Parathyroid adenoma (tissue), 2 donors: ENCODE data around the gene MON2.

Source experiments
- H2AFZ ChIP-seq: fragments of 300-600 bp; sonication (generic); one replicate; pipeline ENCODE4 v1.7.0; 2017; ENCODE audit warnings: antibody characterized with exemption, mild to moderate bottlenecking
- H3K27ac ChIP-seq: fragments of 300-600 bp; sonication (generic); one replicate; pipeline ENCODE4 v1.7.0; 2017
- H3K27me3 ChIP-seq: fragments of 300-600 bp; sonication (generic); one replicate; pipeline ENCODE4 v1.7.0; 2017; ENCODE audit warnings: low read length; ENCODE audit not compliant: control insufficient read depth, insufficient read depth
- H3K36me3 ChIP-seq: fragments of 300-600 bp; sonication (generic); one replicate; pipeline ENCODE4 v1.7.0; 2017; ENCODE audit warnings: low read length; ENCODE audit not compliant: control insufficient read depth, insufficient read depth
- H3K4me1 ChIP-seq: fragments of 300-600 bp; sonication (generic); one replicate; pipeline ENCODE4 v1.7.0; 2017; ENCODE audit warnings: control low read depth
- H3K4me2 ChIP-seq: fragments of 300-600 bp; sonication (generic); one replicate; pipeline ENCODE4 v1.7.0; 2017; ENCODE audit warnings: low read length
- H3K4me3 ChIP-seq: fragments of 300-600 bp; sonication (generic); one replicate; pipeline ENCODE4 v1.7.0; 2017; ENCODE audit warnings: low read depth, low read length
- H3K79me2 ChIP-seq: fragments of 300-600 bp; sonication (generic); one replicate; pipeline ENCODE4 v1.7.0; 2017; ENCODE audit warnings: control low read depth
- H3K9ac ChIP-seq: fragments of 300-600 bp; sonication (generic); one replicate; pipeline ENCODE4 v1.7.0; 2017; ENCODE audit warnings: mild to moderate bottlenecking
- H3K9me3 ChIP-seq: fragments of 300-600 bp; sonication (generic); one replicate; pipeline ENCODE4 v1.7.0; 2017; ENCODE audit warnings: low read length; ENCODE audit not compliant: control insufficient read depth
- CTCF ChIP-seq: fragments of 300-600 bp; sonication (generic); IDR thresholded peaks from one replicate; pipeline ENCODE4 v1.7.0; 2017; ENCODE audit warnings: antibody characterized with exemption, mild to moderate bottlenecking
- donor health status: primary hyperparathyroidism.

MON2 gene

GRCh38 chr12:62649412-62650138 is 182.9 kb downstream of the MON2 start:
- Histone ChIP-seq H3K4me3 (no peak overlapping the region), H3K36me3 (no peaks in the 10 kb centered on the region), H3K9ac (no peak overlapping the region), H3K27ac (no peak overlapping the region), H3K27me3 (no peaks in the 10 kb centered on the region), H3K4me1 (peaks cover 11% of the 10 kb centered on the region), H3K4me2 (no peak overlapping the region), H3K79me2 (no peaks in the 10 kb centered on the region), H3K9me3 (no peaks in the 10 kb centered on the region), H2AFZ (no peak overlapping the region)
- no peak for TF ChIP-seq CTCF
